Adrenal gland (tissue), 12 donors: Measurements from ENCODE around the gene PLRG1. TPM values are rescaled to one million over a fixed set of nuclear protein-coding genes. Genes with fewer than 3 reads are reported as not detected.

Experiments
- DNase-seq, 7 donors: peaks; one replicate each; pipeline ENCODE4 v3.0.0-alpha.2; 2019 to 2020
- H3K27ac ChIP-seq, 5 donors: fragments of 200-600 bp; sonication (generic) in 4 of 5; 1 replicate in 3 of 5; 2 replicates in 2 of 5; pipeline versions ENCODE4 v1.5.1 to v1.8.0; 2016 to 2020; ENCODE audit warnings: mild to moderate bottlenecking in 1 of 5
- H3K27me3 ChIP-seq: fragments of 200-600 bp; 2 replicates; pipeline ENCODE4 v1.8.0; 2021
- H3K36me3 ChIP-seq, 2 donors: fragments of 200-600 bp; replicated peaks in 1 of 2; 1 replicate in 1 of 2; 2 replicates in 1 of 2; pipeline versions ENCODE4 v1.5.1 to v1.8.0; 2018 to 2022
- H3K4me1 ChIP-seq, 2 donors: fragments of 200-600 bp; replicated peaks in 1 of 2; 1 replicate in 1 of 2; 2 replicates in 1 of 2; pipeline versions ENCODE4 v1.5.1 to v1.8.0; 2018 to 2021
- H3K4me3 ChIP-seq, 4 donors: fragments of 200-600 bp; sonication (generic) in 3 of 4; one replicate each; pipeline ENCODE4 v1.5.1; 2016 to 2018
- H3K9me3 ChIP-seq, 3 donors: fragments of 200-600 bp; sonication (generic) in 1 of 3; replicated peaks in 1 of 3; 1 replicate in 2 of 3; 2 replicates in 1 of 3; pipeline versions ENCODE4 v1.5.1 to v1.8.0; 2016 to 2021
- POLR2A ChIP-seq, 2 donors: fragments of 450-650 bp; IDR thresholded peaks; one replicate each; pipeline ENCODE4 v1.6.1; 2017; ENCODE audit warnings: antibody characterized with exemption in 2 of 2, mild to moderate bottlenecking in 2 of 2, moderate library complexity in 1 of 2
- WGBS, 4 donors: extraction: QIAGEN DNeasy Blood & Tissue Kit in 2 of 4; methylation state at CpG; one replicate each; pipeline versions ENCODE4 v1.1.5 to v1.1.7; 2013 to 2017; 5-methylcytosine and 5-hydroxymethylcytosine counted together
- intact Hi-C, 2 donors: fragments of 100-400 bp; cut with DNase I; formaldehyde crosslinking; loops; one replicate each; pipeline versions ENCODE4 v1.14.1 to v1.15.0; 2022 to 2023
- polyA plus RNA-seq, 3 donors: library from polyadenylated mRNA; stranded (reverse); fragments of 200-250 nt in 2 of 3; fragments of 350-450 nt in 1 of 3; fragmentation: Illumina TruSeq in 1 of 3; extraction: RNeasy Lipid Tissue Mini Kit (QIAGEN cat#74804) in 1 of 3; gene quantifications; one replicate each; pipeline ENCODE4 v1.2.3, GENCODE V29; 2013 to 2014
- total RNA-seq, 9 donors: library from RNA; depleted of rRNA in 4 of 9; stranded (reverse); fragments of >200 nt in 4 of 9; fragments of 120-200 nt in 1 of 9; fragmentation: NEBNext Ultra II Directional in 1 of 9; extraction: Animal tissue kit (Norgen Biotek cat#: 25700) in 1 of 9; gene quantifications; one replicate each; pipeline versions ENCODE4 v1.1.0 to v1.2.4, GENCODE V29; 2013 to 2023
- TF ChIP-seq, protein P1 (sequence below), 6 experiments: fragments of 450-650 bp in 4 of 6; fragments of 200-600 bp in 2 of 6; sonication (generic) in 1 of 6; IDR thresholded peaks; 1 replicate in 5 of 6; 2 replicates in 1 of 6; pipeline versions ENCODE4 v1.5.1 to v1.8.0; 2016 to 2021; ENCODE audit warnings: antibody characterized with exemption in 6 of 6, mild to moderate bottlenecking in 2 of 6, moderate library complexity in 1 of 6
- donor health status: healthy with polysubstance abuse.
- donor health status: Bipolar disorder and iron deficiency.
- donor health status: DM: yes; HTN: yes; CAD: no.
- donor health status: DM: no; HTN: no; CAD: no.
- donor health status: DM: no; HTN: no; CAD: no.
- donor health status: DM: yes; HTN: yes; CAD: no.

Gene PLRG1
- total and polyA plus RNA-seq, 12 donors: 37.2 to 71.4 (median 54.3) TPM

DNA sequence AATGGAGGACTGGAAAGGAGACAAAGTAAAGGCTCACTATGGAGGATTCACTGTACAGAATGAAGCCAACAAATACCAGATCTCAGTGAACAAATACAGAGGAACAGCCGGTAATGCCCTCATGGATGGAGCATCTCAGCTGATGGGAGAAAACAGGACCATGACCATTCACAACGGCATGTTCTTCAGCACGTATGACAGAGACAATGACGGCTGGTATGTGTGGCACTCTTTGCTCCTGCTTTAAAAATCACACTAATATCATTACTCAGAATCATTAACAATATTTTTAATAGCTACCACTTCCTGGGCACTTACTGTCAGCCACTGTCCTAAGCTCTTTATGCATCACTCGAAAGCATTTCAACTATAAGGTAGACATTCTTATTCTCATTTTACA lies 19.4 kb upstream of the PLRG1 start:
- no peaks in the 10 kb centered on the region for H3K9me3 ChIP-seq
- intact Hi-C loops: no loop called here
- H3K36me3 ChIP-seq: no peaks in the 10 kb centered on the region
- TF ChIP-seq, protein P1, sequence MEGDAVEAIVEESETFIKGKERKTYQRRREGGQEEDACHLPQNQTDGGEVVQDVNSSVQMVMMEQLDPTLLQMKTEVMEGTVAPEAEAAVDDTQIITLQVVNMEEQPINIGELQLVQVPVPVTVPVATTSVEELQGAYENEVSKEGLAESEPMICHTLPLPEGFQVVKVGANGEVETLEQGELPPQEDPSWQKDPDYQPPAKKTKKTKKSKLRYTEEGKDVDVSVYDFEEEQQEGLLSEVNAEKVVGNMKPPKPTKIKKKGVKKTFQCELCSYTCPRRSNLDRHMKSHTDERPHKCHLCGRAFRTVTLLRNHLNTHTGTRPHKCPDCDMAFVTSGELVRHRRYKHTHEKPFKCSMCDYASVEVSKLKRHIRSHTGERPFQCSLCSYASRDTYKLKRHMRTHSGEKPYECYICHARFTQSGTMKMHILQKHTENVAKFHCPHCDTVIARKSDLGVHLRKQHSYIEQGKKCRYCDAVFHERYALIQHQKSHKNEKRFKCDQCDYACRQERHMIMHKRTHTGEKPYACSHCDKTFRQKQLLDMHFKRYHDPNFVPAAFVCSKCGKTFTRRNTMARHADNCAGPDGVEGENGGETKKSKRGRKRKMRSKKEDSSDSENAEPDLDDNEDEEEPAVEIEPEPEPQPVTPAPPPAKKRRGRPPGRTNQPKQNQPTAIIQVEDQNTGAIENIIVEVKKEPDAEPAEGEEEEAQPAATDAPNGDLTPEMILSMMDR (IDR thresholded peaks at IDR 0.05): no peak
- TF ChIP-seq POLR2A (IDR thresholded peaks at IDR 0.05): no peak
- 81 to 91% (median 84%) methylated on average over 5 of the region's 5 CpGs for WGBS, 4 donors
- no peak for DNase-seq
- no peak overlapping the region for H3K4me3 ChIP-seq
- H3K27me3 ChIP-seq: no peaks in the 10 kb centered on the region
- H3K4me1 ChIP-seq: no peaks in the 10 kb centered on the region
- H3K27ac ChIP-seq: no peak overlapping the region

DNA sequence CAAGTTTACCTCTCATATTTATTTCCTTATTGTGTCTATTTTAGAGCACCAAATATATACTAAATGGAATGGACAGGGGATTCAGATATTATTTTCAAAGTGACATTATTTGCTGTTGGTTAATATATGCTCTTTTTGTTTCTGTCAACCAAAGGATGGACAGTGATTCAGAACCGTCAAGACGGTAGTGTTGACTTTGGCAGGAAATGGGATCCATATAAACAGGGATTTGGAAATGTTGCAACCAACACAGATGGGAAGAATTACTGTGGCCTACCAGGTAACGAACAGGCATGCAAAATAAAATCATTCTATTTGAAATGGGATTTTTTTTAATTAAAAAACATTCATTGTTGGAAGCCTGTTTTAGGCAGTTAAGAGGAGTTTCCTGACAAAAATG lies 18.8 kb upstream of the PLRG1 start:
- intact Hi-C loops: no loop called here
- TF ChIP-seq POLR2A (IDR thresholded peaks at IDR 0.05): no peak
- TF ChIP-seq, protein P1 (IDR thresholded peaks at IDR 0.05): no peak
- H3K9me3 ChIP-seq: no peaks in the 10 kb centered on the region
- H3K4me1 ChIP-seq: no peaks in the 10 kb centered on the region
- H3K27me3 ChIP-seq: no peaks in the 10 kb centered on the region
- WGBS, 4 donors: 39 to 47% (median 42%) methylated on average over 3 of the region's 3 CpGs
- no peak for DNase-seq
- no peak overlapping the region for H3K27ac ChIP-seq
- no peaks in the 10 kb centered on the region for H3K36me3 ChIP-seq
- no peak overlapping the region for H3K4me3 ChIP-seq

DNA sequence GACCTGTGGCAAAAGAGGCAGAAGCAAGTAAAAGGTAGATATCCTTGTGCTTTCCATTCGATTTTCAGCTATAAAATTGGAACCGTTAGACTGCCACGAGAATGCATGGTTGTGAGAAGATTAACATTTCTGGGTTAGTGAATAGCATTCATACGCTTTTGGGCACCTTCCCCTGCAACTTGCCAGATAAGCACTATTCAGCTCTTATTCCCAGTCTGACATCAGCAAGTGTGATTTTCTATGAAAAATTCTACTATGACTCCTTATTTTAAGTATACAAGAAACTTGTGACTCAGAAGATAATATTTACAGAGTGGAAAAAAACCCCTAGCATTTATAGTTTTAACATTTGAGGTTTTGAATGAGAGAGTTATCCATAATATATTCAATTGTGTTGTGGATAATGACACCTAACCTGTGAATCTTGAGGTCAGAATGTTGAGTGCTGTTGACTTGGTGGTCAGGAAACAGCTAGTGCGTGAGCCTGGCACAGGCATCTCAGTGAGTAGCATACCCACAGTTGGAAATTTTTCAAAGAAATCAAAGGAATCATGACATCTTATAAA lies 16.5 kb upstream of the PLRG1 start:
- Histone ChIP-seq H3K9me3 (no peaks in the 10 kb centered on the region), H3K27ac (no peak overlapping the region), H3K4me3 (no peak overlapping the region), H3K4me1 (no peaks in the 10 kb centered on the region), H3K27me3 (no peaks in the 10 kb centered on the region), H3K36me3 (no peaks in the 10 kb centered on the region)
- 62 to 87% (median 77%) methylated on average over 5 of the region's 5 CpGs for WGBS, 4 donors
- DNase-seq: no peak
- TF ChIP-seq POLR2A (IDR thresholded peaks at IDR 0.05): no peak
- TF ChIP-seq, protein P1 (IDR thresholded peaks at IDR 0.05): no peak
- intact Hi-C loops: no loop called here

DNA sequence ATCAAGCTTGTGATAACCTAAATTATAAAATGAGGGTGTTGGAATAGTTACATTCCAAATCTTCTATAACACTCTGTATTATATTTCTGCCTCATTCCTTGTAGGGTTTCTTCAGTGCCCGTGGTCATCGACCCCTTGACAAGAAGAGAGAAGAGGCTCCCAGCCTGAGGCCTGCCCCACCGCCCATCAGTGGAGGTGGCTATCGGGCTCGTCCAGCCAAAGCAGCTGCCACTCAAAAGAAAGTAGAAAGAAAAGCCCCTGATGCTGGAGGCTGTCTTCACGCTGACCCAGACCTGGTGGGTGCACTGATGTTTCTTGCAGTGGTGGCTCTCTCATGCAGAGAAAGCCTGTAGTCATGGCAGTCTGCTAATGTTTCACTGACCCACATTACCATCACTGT lies 15.5 kb upstream of the PLRG1 start:
- Histone ChIP-seq H3K27ac (no peak overlapping the region), H3K4me3 (no peak overlapping the region), H3K9me3 (no peaks in the 10 kb centered on the region), H3K4me1 (no peaks in the 10 kb centered on the region), H3K27me3 (no peaks in the 10 kb centered on the region), H3K36me3 (no peaks in the 10 kb centered on the region)
- no peak for DNase-seq
- TF ChIP-seq, protein P1 (IDR thresholded peaks at IDR 0.05): no peak
- no peak for TF ChIP-seq POLR2A (IDR thresholded peaks at IDR 0.05)
- intact Hi-C loops: no loop called here
- WGBS, 4 donors: 83 to 98% (median 85%) methylated on average over 5 to 6 of the region's 6 CpGs
